A549 (cell line): ENCODE measurements around the gene PCDHB7.
"Not testable (repeated sequence)": the region's sequence is repeated elsewhere in the genome, so short reads cannot be mapped to it uniquely, and the experiment has no call there.

Experiments used
- CTCF ChIP-seq: fragments of >200 bp; sonication (Bioruptor Twin); formaldehyde crosslinking; IDR thresholded peaks from 3 replicates; pipeline ENCODE4 v1.5.1; 2016
- MAFK ChIP-seq: fragments of 450-650 bp; IDR thresholded peaks from 2 replicates; pipeline ENCODE4 v1.6.1; 2014; ENCODE audit not compliant: partially characterized antibody
- MYC ChIP-seq: IDR thresholded peaks from 2 replicates; pipeline ENCODE4 v1.6.1; 2012; ENCODE audit warnings: mild to moderate bottlenecking, inconsistent platforms, low read length, improper control_type of control experiment, borderline replicate concordance
- POLR2A ChIP-seq: IDR thresholded peaks from 2 replicates; pipeline ENCODE4 v1.6.1; 2012; ENCODE audit warnings: mild to moderate bottlenecking, low read length
- POLR2AphosphoS2 ChIP-seq: conservative IDR thresholded peaks from 2 replicates; pipeline ENCODE4 v1.6.1; 2012; ENCODE audit warnings: low read length, improper control_type of control experiment, inconsistent platforms
- RAD21 ChIP-seq, 2 experiments: fragments of >200 bp in 1 of 2; sonication (Bioruptor Twin) in 1 of 2; formaldehyde crosslinking in 1 of 2; IDR thresholded peaks in 1 of 2; conservative IDR thresholded peaks in 1 of 2; 2 replicates in 1 of 2; 3 replicates in 1 of 2; pipeline ENCODE4 v1.6.1; 2012 to 2018; ENCODE audit warnings: inconsistent platforms in 1 of 2

- TF ChIP-seq MYC; RAD21 (conservative IDR thresholded peaks at IDR 0.05 in 1 of 2, IDR thresholded peaks at IDR 0.05 in 1 of 2); POLR2AphosphoS2; POLR2A; CTCF; MAFK: not testable (repeated sequence)
Observed at GRCh38 chr5:141201126-141201525, 28.7 kb downstream of the PCDHB7 start.
